Parathyroid adenoma (tissue), 2 donors: ENCODE data around the gene USP10.
A peak's percentile ranks its signal among the peaks of the same experiment; 100 is the strongest.
"Not testable (repeated sequence)": the region's sequence is repeated elsewhere in the genome, so short reads cannot be mapped to it uniquely, and the experiment has no call there.

Source experiments
- H2AFZ ChIP-seq: fragments of 300-600 bp; sonication (generic); one replicate; pipeline ENCODE4 v1.7.0; 2017; ENCODE audit warnings: antibody characterized with exemption, mild to moderate bottlenecking
- H3K27ac ChIP-seq: fragments of 300-600 bp; sonication (generic); one replicate; pipeline ENCODE4 v1.7.0; 2017
- H3K27me3 ChIP-seq: fragments of 300-600 bp; sonication (generic); one replicate; pipeline ENCODE4 v1.7.0; 2017; ENCODE audit warnings: low read length; ENCODE audit not compliant: control insufficient read depth, insufficient read depth
- H3K36me3 ChIP-seq: fragments of 300-600 bp; sonication (generic); one replicate; pipeline ENCODE4 v1.7.0; 2017; ENCODE audit warnings: low read length; ENCODE audit not compliant: control insufficient read depth, insufficient read depth
- H3K4me1 ChIP-seq: fragments of 300-600 bp; sonication (generic); one replicate; pipeline ENCODE4 v1.7.0; 2017; ENCODE audit warnings: control low read depth
- H3K4me2 ChIP-seq: fragments of 300-600 bp; sonication (generic); one replicate; pipeline ENCODE4 v1.7.0; 2017; ENCODE audit warnings: low read length
- H3K4me3 ChIP-seq: fragments of 300-600 bp; sonication (generic); one replicate; pipeline ENCODE4 v1.7.0; 2017; ENCODE audit warnings: low read depth, low read length
- H3K79me2 ChIP-seq: fragments of 300-600 bp; sonication (generic); one replicate; pipeline ENCODE4 v1.7.0; 2017; ENCODE audit warnings: control low read depth
- H3K9ac ChIP-seq: fragments of 300-600 bp; sonication (generic); one replicate; pipeline ENCODE4 v1.7.0; 2017; ENCODE audit warnings: mild to moderate bottlenecking
- H3K9me3 ChIP-seq: fragments of 300-600 bp; sonication (generic); one replicate; pipeline ENCODE4 v1.7.0; 2017; ENCODE audit warnings: low read length; ENCODE audit not compliant: control insufficient read depth
- CTCF ChIP-seq: fragments of 300-600 bp; sonication (generic); IDR thresholded peaks from one replicate; pipeline ENCODE4 v1.7.0; 2017; ENCODE audit warnings: antibody characterized with exemption, mild to moderate bottlenecking
- donor health status: primary hyperparathyroidism.

Gene USP10

GRCh38 chr16:84740596-84741116 lies 40.9 kb downstream of the USP10 start:
- H3K9ac ChIP-seq = no peak overlapping the region
- H3K27ac ChIP-seq = no peak overlapping the region
- no peaks in the 10 kb centered on the region for H3K36me3 ChIP-seq

GRCh38 chr16:84741340-84741830 lies 41.6 kb downstream of the USP10 start:
- TF ChIP-seq CTCF = no peak
- no peak overlapping the region for H3K27ac ChIP-seq
- no peak overlapping the region for H3K4me3 ChIP-seq
- peaks cover 40% of the 10 kb centered on the region for H3K79me2 ChIP-seq
- no peaks in the 10 kb centered on the region for H3K27me3 ChIP-seq
- H3K4me2 ChIP-seq = no peak overlapping the region
- no peak overlapping the region for H2AFZ ChIP-seq
- H3K9ac ChIP-seq = no peak overlapping the region
- H3K4me1 ChIP-seq = peaks cover 24% of the 10 kb centered on the region
- no peaks in the 10 kb centered on the region for H3K36me3 ChIP-seq
- H3K9me3 ChIP-seq = no peaks in the 10 kb centered on the region

More at GRCh38 chr16:84740596-84741116, 40.9 kb downstream of the USP10 start:
- Histone ChIP-seq H3K4me1 (peaks cover 24% of the 10 kb centered on the region), H3K79me2 (peaks cover 41% of the 10 kb centered on the region), H3K4me3 (no peak overlapping the region), H3K9me3 (no peaks in the 10 kb centered on the region), H3K27me3 (no peaks in the 10 kb centered on the region), H2AFZ (no peak overlapping the region), H3K4me2 (no peak overlapping the region)
- TF ChIP-seq CTCF = no peak

GRCh38 chr16:84742641-84743092 lies 42.9 kb downstream of the USP10 start:
- no peak for TF ChIP-seq CTCF
- Histone ChIP-seq H3K9me3 (no peaks in the 10 kb centered on the region), H3K27ac (no peak overlapping the region), H3K4me2 (no peak overlapping the region), H3K79me2 (peaks cover 35% of the 10 kb centered on the region), H3K4me1 (peaks cover 19% of the 10 kb centered on the region), H3K9ac (no peak overlapping the region), H3K27me3 (no peaks in the 10 kb centered on the region), H2AFZ (no peak overlapping the region), H3K4me3 (no peak overlapping the region), H3K36me3 (no peaks in the 10 kb centered on the region)

GRCh38 chr16:84746231-84746630 lies 46.4 kb downstream of the USP10 start:
- Histone ChIP-seq H3K4me3 (no peak overlapping the region), H3K27me3 (no peaks in the 10 kb centered on the region), H3K36me3 (no peaks in the 10 kb centered on the region), H3K79me2 (peaks cover 24% of the 10 kb centered on the region), H3K9ac (no peak overlapping the region), H3K9me3 (no peaks in the 10 kb centered on the region), H3K27ac (no peak overlapping the region), H2AFZ (no peak overlapping the region), H3K4me2 (no peak overlapping the region), H3K4me1 (peaks cover 11% of the 10 kb centered on the region)
- no peak for TF ChIP-seq CTCF

GRCh38 chr16:84746875-84747274 lies 47.1 kb downstream of the USP10 start:
- peak overlapping the region; percentile 26 for H3K27ac ChIP-seq
- no peaks in the 10 kb centered on the region for H3K27me3 ChIP-seq
- peaks cover 6% of the 10 kb centered on the region for H3K4me1 ChIP-seq
- no peaks in the 10 kb centered on the region for H3K36me3 ChIP-seq
- peak; percentile 91 for TF ChIP-seq CTCF
- H3K4me2 ChIP-seq = no peak overlapping the region
- no peak overlapping the region for H3K4me3 ChIP-seq
- H3K9me3 ChIP-seq = no peaks in the 10 kb centered on the region
- no peak overlapping the region for H3K9ac ChIP-seq
- H2AFZ ChIP-seq = no peak overlapping the region
- H3K79me2 ChIP-seq = peaks cover 21% of the 10 kb centered on the region

- H3K9ac ChIP-seq, H3K9me3 ChIP-seq, H3K27ac ChIP-seq, H3K4me1 ChIP-seq, H3K4me3 ChIP-seq, H3K4me2 ChIP-seq, H3K27me3 ChIP-seq, H3K36me3 ChIP-seq, H2AFZ ChIP-seq: not testable (repeated sequence)
- H3K79me2 ChIP-seq = peaks cover 18% of the 10 kb centered on the region
Observed at GRCh38 chr16:84748247-84748646, 48.4 kb downstream of the USP10 start.
